NCI-H2029 (cell line): ENCODE results near the gene TTC13.
A peak's percentile ranks its signal among the peaks of the same experiment; 100 is the strongest.

Experiments
- DNase-seq: peaks from one replicate; lab custom pipeline; 2025; lab: John Stamatoyannopoulos, UW

The TTC13 gene

GRCh38 chr1:230905733-230906132, 72.9 kb downstream of the TTC13 start:
- DNase-seq, result no peak

GRCh38 chr1:230902349-230902923, 76.2 kb downstream of the TTC13 start:
- DNase-seq, result no peak

- DNase-seq, result peak; percentile 33
These were observed 77.0 kb downstream of the TTC13 start for GRCh38 chr1:230901671-230902070.

DNA sequence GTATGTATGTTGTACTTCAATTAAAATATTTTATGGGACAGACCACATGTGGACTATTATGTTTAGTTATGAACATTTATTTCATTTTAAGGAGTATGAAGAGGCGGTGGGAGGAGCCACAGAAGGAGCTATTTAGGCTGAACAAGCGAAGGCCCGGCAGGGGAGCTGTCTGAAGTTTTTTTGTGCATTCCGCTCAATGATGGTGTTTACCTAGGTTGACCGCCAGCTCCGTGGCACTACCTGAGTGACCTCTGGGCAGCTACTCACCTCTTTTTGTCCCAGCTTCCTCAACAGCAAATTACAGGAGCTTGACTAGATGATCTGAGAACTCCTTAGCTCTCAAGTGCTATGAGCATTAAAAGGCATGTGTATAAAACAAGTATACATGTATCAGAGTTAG, 77.7 kb downstream of the TTC13 start:
- DNase-seq, result no peak

DNA sequence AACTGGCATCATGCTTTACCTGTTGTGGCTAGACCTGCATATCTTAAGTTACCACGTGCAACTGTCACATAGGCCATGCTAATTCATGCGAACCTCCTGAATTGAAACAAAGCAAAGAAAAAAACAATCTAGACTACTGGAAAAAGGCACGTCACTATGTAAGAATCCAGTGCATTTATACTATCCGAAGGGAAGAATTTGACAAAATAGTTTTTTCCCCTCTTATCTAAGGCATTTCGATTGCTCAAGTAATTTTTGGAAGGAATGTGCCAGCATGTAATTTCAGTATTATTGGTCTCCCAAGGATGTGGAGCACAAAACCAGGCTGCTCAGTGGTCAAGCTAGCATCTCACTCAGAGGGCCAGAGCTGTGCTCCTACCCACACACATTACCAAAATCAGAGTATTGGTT, 78.8 kb downstream of the TTC13 start:
- DNase-seq, result no peak

DNA sequence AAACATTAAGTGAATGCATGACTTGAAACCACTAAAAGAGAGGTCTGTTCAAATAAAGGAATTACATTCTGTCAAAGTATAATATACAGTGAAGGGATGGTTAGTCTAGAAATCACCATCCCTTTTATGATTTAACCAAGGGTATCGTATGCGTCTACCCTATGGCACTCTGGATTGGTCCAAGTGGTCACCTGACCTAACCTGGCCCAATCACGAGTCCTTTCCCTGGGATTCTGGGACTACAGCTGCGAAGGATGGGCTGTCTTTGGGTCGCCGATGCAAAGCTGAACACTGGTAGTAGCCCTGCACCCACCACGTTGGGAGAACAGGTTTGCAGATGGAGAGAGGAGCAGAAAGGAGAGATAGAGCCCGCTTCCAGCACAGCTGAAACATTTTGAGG, 79.9 kb downstream of the TTC13 start:
- no peak for DNase-seq

DNA sequence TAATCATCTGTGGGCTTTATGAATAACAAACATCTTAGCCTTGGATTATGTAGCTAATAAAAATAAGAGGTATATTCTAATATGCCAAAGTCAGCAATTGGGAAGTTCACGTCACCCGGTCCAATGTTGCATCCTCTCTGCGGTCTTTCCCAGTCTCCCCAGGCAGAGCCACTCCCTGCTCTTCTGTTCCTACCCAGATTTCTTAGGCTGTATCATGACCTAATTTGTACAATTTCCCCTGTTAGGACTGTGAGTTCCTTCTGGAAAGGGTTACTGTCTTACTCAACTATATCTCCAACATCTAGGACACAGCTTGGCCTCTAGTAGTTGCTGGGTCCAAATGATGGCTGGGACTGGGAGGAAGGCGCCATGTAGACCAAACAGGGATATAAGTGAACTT, 80.5 kb downstream of the TTC13 start:
- no peak for DNase-seq

DNA sequence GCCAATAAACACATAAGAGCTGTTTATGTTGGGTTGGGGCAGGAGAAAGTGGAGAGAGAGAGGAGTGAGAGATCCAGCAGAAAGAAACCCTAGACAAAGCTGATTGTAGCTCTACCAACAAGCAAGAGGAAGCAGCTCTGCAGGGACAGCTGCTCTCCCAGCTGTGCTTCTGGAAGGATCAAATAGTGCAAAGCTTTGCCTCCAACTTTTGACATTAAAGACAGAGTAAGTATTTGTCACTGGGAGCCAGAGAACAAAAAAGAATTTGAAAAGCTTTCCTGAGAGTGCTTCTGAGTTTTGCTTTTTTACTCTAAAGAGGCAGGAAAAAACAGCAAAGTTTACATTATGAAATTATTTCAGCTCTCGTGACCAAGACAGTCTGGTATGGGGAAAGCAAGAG, 81.9 kb downstream of the TTC13 start:
- DNase-seq, result no peak

DNA sequence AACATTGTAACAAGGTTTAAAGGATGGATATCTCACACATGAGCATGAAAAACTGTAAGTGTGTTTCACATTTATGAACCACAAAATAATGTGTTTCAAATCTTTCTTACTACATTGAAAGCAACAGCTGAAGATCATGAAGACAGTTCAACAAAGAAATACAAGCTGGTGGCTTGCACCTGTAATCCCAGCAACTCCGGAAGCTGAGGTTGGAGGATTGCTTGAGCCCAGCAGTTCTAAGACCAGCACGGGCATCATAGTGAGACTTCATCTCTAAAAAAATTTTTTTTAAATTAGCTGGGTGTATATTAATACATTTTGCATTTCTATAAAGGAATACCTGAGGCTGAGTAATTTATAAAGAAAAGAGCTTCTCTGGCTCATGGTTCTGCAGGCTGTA, 83.2 kb downstream of the TTC13 start:
- no peak for DNase-seq

GRCh38 chr1:230894664-230895063, 84.0 kb downstream of the TTC13 start:
- DNase-seq, result no peak

- no peak for DNase-seq
These were observed 84.6 kb downstream of the TTC13 start for GRCh38 chr1:230894032-230894431.

GRCh38 chr1:230892018-230892491, 86.6 kb downstream of the TTC13 start:
- DNase-seq, result no peak

- no peak for DNase-seq
These were observed 87.2 kb downstream of the TTC13 start for GRCh38 chr1:230891413-230891812.

- DNase-seq, result no peak
These were observed 94.0 kb downstream of the TTC13 start for GRCh38 chr1:230884646-230885045.

- DNase-seq, result no peak
These were observed 94.7 kb downstream of the TTC13 start for GRCh38 chr1:230883967-230884366.

DNA sequence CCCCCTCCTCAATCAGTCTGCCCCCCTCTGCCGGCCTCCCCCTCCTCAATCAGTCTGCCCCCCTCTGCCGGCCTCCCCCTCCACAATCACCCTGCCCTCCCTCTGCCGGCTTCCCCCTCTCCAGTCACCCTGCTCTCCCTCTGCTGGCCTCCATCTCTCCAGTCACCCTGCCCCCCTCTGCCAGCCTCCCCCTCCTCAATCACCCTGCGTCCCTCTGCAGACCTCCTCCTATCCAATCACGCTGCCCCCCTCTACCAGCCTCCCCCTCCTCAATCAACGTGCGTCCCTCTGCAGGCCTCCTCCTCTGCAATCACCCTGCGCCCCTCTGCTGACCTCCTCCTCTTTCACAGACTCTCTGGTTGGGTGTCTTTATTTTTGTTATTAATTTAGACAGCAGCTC, 98.9 kb downstream of the TTC13 start:
- no peak for DNase-seq

DNA sequence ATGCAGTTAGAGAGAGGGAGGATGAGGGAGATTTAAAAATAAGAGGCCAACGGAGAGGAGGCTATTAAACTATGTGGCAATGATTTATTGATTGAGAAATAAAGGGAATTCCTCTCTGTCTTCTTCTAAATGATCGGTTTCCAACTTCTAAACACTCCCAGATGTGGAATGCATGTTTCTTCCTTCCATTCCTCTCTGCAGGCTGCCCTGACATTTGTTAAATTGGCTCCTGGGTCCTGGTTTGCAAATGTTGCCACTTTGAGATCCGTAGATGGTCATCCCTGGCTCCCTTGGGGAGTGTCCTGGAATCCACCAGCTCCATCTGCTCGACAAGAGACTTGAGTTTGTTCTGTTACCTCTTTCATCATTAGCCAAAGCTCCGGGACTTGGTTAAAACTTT, 100.1 kb downstream of the TTC13 start:
- no peak for DNase-seq

DNA sequence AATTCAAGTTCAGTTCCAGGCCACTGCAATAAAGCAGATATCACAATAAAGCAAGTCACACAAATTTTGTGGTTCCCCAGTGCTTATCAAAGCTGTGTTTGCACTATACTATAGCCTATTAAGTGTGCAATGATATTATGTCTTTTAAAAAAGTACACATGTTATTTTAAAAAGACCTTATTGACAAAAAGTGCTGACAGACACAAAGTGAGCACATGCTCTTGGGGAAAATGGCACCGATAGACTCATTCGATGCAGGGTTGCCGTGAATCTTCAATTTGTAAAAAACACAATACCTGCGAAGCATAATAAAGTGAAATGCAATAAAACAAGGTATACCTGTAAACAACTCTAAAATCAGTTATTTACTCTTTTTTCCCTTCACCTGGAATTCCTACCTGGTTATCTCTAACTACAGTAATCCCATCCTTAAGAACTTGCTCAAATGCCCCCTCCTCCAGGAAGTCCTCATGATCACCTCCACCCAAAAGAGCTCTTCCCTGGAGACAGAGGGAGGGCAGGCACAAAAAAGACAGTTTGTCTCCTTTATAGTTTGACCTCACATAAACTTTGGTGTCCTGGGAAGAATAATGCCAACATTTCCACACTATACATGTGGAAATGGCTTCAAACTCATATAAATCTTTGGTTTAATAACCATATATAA, 100.6 kb downstream of the TTC13 start:
- DNase-seq, result no peak

DNA sequence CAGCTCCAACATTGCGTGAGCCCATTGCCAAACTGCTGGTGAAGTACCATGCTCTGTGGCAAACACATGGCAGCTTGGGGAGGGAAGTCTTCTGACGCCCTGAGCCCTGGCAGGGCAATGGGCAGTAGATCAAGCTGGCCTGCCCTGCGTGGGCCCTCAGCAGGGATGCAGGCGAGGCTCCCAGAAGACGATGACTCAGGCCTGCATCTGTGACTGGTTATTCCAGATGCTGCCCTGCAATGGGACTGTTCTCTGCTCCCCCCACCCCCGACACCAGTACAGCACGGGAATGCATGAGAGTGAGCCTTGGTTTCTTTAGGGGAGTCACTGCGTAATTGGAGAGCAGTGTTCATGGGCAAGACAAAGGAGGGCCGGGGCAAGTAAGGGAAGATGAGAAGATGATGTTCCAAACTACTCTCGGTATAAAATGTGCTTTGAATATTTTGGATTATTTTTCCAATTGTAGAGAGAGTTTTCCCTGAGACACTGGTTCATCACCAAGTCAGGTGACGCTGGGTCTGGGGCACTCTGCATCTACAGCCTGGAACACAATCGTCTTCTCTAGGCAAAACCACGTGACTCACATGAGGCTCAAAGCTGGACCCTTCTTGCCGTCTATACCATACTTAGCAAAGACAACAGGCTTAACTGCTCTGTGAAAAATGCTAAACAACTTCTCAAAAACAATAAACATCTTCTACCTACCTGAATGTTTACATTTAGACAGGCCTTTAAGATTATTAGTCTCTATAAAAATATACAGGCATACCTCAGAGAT, 101.3 kb downstream of the TTC13 start:
- no peak for DNase-seq

- no peak for DNase-seq
These were observed 102.0 kb downstream of the TTC13 start for GRCh38 chr1:230876660-230877059.

DNA sequence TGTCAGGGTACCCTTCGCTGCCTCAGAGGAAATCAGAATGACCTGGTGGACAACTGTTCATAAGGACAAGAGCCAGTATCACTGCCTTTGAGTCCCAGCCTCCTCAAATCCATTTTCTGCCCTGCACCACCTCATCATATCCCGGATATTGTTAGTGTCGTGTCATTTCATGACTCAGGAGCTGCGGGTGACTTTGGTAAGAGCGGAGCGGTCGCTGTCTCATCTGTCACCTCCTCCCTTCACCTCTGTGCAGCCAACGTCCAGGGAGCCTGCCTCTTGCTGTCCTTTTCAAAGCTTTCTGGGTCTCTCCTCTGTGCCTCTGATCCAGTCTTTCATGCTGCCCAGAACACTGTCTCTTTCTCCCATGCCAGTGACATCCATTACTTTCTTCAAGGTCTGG, 103.3 kb downstream of the TTC13 start:
- DNase-seq, result no peak

GRCh38 chr1:230870916-230871315, 107.7 kb downstream of the TTC13 start:
- DNase-seq, result no peak

GRCh38 chr1:230869500-230869899, 109.2 kb downstream of the TTC13 start:
- DNase-seq, result no peak
